C4-2B (cell line): ENCODE measurements around the gene MCF2L2.

Source experiments
- H3K27ac ChIP-seq: fragments of 450-650 bp; 2 replicates; pipeline ENCODE4 v1.5.1; 2017
- ZFX ChIP-seq: fragments of 450-650 bp; IDR thresholded peaks from 2 replicates; pipeline ENCODE4 v1.6.1; 2017
- TF ChIP-seq, protein P1 (sequence below): fragments of 450-650 bp; conservative IDR thresholded peaks from 2 replicates; pipeline ENCODE4 v1.5.1; 2017; ENCODE audit warnings: mild to moderate bottlenecking

Gene MCF2L2

GRCh38 chr3:183249006-183249718 is 179.3 kb downstream of the MCF2L2 start:
- TF ChIP-seq, protein P1, sequence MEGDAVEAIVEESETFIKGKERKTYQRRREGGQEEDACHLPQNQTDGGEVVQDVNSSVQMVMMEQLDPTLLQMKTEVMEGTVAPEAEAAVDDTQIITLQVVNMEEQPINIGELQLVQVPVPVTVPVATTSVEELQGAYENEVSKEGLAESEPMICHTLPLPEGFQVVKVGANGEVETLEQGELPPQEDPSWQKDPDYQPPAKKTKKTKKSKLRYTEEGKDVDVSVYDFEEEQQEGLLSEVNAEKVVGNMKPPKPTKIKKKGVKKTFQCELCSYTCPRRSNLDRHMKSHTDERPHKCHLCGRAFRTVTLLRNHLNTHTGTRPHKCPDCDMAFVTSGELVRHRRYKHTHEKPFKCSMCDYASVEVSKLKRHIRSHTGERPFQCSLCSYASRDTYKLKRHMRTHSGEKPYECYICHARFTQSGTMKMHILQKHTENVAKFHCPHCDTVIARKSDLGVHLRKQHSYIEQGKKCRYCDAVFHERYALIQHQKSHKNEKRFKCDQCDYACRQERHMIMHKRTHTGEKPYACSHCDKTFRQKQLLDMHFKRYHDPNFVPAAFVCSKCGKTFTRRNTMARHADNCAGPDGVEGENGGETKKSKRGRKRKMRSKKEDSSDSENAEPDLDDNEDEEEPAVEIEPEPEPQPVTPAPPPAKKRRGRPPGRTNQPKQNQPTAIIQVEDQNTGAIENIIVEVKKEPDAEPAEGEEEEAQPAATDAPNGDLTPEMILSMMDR = no peak
- no peak for TF ChIP-seq ZFX
- no peak overlapping the region for H3K27ac ChIP-seq

DNA sequence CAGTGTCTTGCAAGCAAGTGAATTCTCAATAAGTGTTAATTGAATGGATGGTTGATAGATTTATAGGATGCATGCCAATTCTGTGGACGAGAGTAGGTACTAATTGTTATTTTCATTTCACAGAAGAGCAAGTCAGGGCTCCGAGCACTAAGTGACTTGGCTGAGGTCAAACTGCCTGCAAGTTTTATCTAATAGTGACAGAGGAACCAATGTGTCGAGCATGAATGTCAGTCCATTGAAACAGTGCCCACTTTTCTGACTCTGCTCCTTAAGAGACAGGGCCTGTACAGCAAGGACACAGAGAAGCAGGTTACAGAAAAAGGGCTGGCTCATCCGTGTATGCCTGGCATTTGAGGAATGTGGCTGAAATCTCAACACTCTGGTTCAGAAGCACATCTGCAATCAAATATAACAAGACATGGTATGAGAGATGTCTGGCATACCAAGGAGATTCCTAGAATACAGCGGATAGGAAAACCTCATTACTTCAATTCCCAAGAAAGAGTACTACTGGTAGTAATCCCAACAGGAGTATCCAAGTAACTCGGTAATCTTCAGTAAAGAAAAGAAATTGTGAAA is 181.3 kb downstream of the MCF2L2 start:
- no peak for TF ChIP-seq ZFX
- TF ChIP-seq, protein P1 = no peak
- H3K27ac ChIP-seq = no peak overlapping the region

GRCh38 chr3:183244981-183245476 is 183.4 kb downstream of the MCF2L2 start:
- H3K27ac ChIP-seq = no peak overlapping the region
- TF ChIP-seq ZFX = no peak
- TF ChIP-seq, protein P1 = no peak

- no peak overlapping the region for H3K27ac ChIP-seq
- TF ChIP-seq ZFX = no peak
- TF ChIP-seq, protein P1 = no peak
Observed at GRCh38 chr3:183244219-183244618, 184.2 kb downstream of the MCF2L2 start.

- TF ChIP-seq ZFX = no peak
- TF ChIP-seq, protein P1 = no peak
Observed at GRCh38 chr3:183242431-183242830, 186.0 kb downstream of the MCF2L2 start.

GRCh38 chr3:183239046-183239445 is 189.4 kb downstream of the MCF2L2 start:
- H3K27ac ChIP-seq = no peak overlapping the region

More at GRCh38 chr3:183242431-183242830, 186.0 kb downstream of the MCF2L2 start:
- no peak overlapping the region for H3K27ac ChIP-seq

DNA sequence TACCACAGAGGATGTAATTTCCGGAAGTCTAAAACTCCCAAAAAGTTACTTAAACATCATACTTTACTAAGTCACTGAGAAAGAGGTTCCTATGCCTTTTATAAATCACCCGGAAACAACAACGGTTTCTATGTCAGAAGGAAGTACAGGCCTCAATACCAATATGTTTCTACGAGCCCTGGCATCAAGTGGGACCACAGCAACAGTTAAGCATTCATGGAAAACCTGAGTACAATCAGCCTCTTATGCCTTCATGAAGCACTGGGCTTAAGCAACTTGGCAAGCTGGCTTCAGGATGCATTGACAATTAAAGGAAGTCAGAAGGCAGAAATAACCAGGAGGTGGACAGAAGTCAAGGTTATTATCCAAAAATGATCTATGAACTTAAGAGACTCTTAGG is 194.5 kb downstream of the MCF2L2 start:
- no peak for TF ChIP-seq ZFX
- TF ChIP-seq, protein P1 = no peak
- H3K27ac ChIP-seq = no peak overlapping the region

More at GRCh38 chr3:183239046-183239445, 189.4 kb downstream of the MCF2L2 start:
- TF ChIP-seq, protein P1 = no peak
- TF ChIP-seq ZFX = no peak
